Stimulated activated CD4-positive, alpha-beta T cell treated with anti-CD3 and anti-CD28 coated beads, Interleukin-2, amount 100 ng/mL, for 48 hours (primary cell): Measurements from ENCODE around the gene INTS3.
A peak's percentile ranks its signal among the peaks of the same experiment; 100 is the strongest.
"Not testable (repeated sequence)": the region's sequence is repeated elsewhere in the genome, so short reads cannot be mapped to it uniquely, and the experiment has no call there.

Experiments
- DNase-seq, 2 donors: peaks; one replicate each; pipeline ENCODE4 v3.0.0-alpha.2; 2020

The INTS3 gene

DNA sequence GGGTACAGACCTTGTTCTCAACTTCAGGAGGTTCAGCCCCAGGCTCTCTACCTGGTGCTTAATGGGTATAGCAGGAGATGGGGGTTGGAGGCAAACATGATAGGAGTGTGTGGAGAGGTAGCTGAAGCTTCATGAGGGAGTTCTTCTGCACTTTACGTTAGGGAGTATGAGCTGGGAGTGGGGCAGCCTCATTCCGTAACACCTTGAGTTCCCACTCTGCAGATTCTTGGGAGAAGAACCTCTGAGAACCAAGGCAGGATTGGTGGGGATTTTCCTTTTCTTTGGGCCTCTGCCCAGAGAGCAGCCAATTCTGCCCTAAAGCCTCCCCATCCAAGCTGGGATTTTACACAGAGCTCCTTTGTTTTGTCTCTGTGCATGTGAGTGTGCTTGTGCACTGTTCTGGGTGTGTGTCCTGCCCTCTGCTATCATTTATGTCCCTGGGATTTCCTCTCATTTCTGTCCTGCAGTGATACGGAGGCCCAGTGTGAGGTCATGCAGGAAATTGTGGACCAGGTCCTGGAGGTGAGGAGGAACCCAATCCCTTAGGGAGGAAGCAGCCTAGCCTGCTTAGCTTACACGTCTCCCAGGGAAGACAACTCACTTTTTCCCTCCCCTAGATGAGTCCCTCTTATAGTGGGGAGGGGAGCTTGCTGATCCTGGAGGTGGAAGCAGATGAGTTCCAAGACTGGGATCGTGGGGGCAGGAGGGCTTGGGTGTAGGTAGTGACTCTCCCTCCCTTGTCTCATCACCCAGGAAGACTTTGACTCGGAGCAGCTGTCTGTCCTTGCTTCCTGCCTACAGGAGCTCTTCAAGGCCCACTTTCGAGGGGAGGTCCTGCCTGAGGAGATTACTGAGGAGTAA, 35.7 kb downstream of the INTS3 start:
- DNase-seq, result no peak

- no peak for DNase-seq
These were observed 36.5 kb downstream of the INTS3 start for GRCh38 chr1:153764310-153764709.

DNA sequence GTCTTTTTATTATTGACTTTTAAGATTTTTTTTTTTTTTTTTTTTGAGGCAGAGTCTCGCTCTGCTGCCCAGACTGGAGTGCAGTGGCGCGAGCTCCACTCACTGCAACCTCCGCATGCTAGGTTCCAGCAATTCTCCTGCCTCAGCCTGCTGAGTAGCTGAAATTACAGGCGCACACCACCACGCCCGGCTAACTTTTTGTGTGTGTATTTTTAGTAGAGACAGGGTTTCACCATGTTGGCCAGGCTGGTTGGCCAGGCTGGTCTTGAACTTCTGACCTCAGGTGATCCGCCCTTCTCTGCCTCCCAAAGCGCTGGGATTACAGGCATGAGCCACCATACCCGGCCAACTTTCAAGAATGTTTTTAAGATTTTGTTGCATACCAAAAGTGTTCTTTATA, 38.8 kb downstream of the INTS3 start:
- DNase-seq, result not testable (repeated sequence)

DNA sequence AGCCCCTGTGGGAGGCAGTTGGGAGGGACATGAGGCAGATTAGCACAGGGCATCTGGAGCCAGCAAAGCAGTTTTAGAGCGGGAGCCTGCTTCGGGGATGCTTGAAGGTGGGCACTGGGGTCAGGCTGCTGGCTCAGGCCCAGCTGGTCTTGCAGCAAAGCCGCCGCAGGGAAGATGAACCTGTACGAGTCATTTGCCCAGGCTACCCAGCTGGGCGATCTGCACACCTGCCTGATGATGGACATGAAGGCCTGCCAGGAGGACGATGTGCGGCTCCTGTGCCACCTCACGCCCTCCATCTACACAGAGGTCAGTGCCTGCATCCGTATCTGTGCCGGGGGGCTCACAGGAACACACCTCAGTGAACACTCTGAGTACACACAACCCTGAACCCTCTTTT, 39.7 kb downstream of the INTS3 start:
- DNase-seq, result no peak

DNA sequence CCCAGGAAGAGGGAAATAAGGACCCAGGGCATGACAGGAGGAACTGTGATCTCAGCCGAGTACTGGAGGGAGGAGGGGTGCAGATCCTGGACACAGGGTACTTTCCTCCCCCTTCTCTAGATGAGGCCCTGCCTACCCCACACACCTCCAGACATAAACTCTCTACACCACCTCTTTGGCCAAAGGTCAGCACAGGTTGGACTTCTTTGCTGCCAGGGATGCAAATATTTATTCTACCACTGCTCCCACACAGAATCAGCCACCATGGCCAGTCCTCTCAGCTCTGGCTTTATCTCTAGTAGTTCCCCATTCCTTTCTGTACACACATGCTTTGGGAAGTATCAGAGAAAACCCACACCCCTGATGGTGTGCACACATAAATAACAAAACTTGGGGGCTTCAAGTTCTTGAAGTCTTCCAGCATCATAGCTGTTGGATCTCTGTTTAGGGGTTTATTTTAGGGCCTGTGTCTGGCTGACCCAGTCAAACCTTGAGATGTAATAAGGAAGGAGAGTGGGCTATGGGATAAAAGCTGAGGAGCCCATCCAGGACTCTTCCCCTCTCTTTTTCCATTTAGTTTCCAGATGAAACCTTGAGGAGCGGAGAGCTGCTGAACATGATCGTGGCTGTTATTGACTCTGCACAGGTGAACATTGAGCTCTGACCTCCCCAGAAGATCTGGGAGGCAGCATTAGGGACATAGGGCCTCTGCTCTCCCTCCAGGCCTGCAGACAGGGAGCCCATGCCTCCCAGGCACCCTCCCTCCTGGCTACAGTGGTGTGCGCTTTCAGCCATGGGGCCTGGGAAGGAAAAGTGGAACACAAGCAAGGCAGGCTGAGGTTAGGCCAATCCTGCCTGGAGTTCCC, 40.7 kb downstream of the INTS3 start:
- no peak for DNase-seq

DNA sequence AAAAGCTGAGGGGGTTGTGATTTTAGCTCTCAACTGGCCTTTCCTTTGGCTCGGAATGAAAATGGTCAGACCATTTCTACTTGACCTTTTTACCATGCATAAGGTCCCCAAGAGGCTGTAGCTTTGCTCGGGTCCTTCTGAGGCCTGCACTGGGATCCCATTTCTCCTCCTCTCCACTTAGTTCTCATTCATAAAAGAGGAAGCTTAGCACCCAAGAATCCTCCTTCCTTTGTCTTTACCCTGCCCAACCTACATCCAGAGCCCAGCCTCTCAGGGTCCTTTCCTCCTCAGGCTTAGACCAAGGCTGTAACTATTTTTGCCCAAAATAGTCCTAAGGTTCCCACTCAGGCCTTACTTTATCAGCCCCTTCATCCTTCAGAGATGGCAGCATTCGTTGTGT, 41.4 kb downstream of the INTS3 start:
- DNase-seq, result no peak

DNA sequence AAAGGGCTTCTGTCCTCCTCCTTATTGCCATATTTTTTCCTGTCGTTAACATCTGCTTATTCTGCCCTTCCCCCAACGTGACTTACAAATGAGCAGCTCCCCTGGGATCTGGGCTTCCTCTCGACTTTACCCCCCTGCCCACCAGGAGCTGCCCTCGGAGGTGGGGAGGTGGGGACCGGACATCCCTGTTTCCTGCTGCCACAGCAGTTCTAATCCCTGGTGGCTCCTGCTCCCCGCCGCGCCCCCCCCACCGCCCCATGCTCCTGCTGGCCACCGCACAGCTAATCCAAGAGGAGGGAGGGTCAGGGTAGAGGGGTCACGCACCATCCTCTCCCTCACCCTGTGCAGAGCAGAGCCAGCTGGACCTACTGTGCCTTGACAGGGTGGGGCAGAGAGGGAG, 42.9 kb downstream of the INTS3 start:
- DNase-seq, result no peak

- DNase-seq, result no peak
These were observed 43.4 kb downstream of the INTS3 start for GRCh38 chr1:153771261-153771660.

- no peak for DNase-seq
These were observed 44.2 kb downstream of the INTS3 start for GRCh38 chr1:153771841-153772593.

GRCh38 chr1:153773096-153773921, 45.5 kb downstream of the INTS3 start:
- no peak for DNase-seq

GRCh38 chr1:153774026-153774595, 46.3 kb downstream of the INTS3 start:
- no peak for DNase-seq

DNA sequence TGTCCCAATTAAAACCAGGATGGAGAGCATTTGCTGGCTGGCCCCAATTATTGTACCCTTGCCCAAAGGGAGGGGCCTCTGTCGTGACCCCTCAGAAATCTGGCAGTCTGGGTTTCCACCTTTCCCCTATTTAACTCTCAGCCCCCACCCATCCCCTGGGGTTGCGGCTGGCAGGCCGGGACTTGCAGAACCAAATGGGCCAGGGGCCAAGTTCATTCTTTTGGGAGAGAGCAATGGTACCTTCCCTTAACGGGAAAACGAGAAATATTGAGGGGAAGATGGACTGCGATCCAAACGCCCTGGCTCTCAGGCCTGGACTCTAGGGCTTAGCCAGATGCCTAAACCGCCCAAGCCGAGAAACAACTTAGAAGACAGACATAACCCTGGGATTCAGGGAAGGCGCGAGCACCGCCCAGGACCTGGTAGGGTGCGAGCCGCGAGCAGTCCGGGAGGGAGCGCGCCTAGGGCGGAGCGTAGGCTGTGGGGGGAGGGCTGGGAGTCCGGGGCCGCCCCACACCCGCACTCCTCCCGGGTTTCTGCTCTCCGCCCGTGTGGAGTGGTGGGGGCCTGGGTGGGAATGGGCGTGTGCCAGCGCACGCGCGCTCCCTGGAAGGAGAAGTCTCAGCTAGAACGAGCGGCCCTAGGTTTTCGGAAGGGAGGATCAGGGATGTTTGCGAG, 47.1 kb downstream of the INTS3 start, which contains the start of gene SLC27A3:
Gene SLC27A3, plus strand, starts transcription at position 628 of the 678 bp plus-strand sequence. CDS start 91 bp downstream, outside the sequence.
- DNase-seq, result peak in 1 of 2 donors; percentile 15

GRCh38 chr1:153775458-153776327, 47.8 kb downstream of the INTS3 start:
- peak; percentile 46 to 47 for DNase-seq

GRCh38 chr1:153776352-153776751, 48.5 kb downstream of the INTS3 start:
- no peak for DNase-seq

GRCh38 chr1:153776845-153777370, 49.1 kb downstream of the INTS3 start:
- no peak for DNase-seq

- DNase-seq, result no peak
These were observed 49.8 kb downstream of the INTS3 start for GRCh38 chr1:153777648-153778047.

DNA sequence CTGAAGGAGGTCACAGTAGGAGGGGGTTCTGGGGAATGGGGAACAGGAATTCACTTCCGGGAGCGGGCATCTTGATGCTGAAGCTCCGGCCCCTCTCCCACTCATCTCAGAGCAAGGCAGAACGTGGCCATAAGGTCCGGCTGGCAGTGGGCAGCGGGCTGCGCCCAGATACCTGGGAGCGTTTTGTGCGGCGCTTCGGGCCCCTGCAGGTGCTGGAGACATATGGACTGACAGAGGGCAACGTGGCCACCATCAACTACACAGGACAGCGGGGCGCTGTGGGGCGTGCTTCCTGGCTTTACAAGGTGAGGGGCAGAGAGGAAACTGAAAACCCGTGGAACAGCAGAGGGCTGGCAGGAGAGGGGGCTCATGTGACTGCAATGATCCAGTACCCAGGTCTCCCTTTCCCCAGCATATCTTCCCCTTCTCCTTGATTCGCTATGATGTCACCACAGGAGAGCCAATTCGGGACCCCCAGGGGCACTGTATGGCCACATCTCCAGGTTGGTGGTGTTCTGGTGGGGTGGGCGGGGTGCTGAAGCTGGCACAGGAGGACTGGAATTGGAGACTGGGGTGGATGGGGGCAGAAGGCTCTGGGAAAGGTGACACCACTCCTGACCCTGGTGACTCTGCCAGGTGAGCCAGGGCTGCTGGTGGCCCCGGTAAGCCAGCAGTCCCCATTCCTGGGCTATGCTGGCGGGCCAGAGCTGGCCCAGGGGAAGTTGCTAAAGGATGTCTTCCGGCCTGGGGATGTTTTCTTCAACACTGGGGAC, 50.4 kb downstream of the INTS3 start:
- no peak for DNase-seq

DNA sequence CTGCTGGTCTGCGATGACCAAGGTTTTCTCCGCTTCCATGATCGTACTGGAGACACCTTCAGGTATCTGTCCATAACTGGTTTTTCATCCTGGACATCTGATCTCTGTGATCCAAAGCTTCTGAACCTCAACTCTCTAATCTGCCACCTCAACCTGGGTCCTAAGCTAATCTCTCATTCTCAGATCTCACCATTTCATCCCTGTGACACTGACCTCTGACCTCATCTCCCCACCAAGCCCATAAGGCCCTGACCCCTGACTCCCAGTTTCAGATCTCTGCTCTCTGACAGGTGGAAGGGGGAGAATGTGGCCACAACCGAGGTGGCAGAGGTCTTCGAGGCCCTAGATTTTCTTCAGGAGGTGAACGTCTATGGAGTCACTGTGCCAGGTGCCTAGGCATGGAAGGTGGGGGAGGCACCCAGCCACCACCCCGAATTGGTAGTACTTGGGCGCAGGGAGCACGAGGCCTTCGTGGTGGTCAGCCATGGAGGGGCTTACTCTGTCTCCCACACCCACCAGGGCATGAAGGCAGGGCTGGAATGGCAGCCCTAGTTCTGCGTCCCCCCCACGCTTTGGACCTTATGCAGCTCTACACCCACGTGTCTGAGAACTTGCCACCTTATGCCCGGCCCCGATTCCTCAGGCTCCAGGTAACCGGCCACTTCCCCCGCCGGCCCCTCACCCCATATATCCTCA, 51.1 kb downstream of the INTS3 start:
- no peak for DNase-seq
